ENCODE results near the gene STAT6. TPM values are rescaled to one million over a fixed set of nuclear protein-coding genes. Genes with fewer than 3 reads are reported as not detected.

STAT6 gene
- polyA plus RNA-seq, 2 of the 4 experiments (the other 2 are of a cell fraction) = 58.8 to 59.0 TPM

- TF ChIP-seq TFCP2L1 (CRISPR knock-in tag; IDR thresholded peaks at IDR 0.05) (no peak), POLR2A (IDR thresholded peaks at IDR 0.05; ENCODE audit: low read length) (no peak)
Observed at GRCh38 chr12:57160741-57161140, 49.6 kb upstream of the STAT6 start (continued).

GRCh38 chr12:57160040-57160439 is 48.9 kb upstream of the STAT6 start:
- CTCF ChIA-PET = interaction anchor here (0.8 to 16.2 kb wide), 6 partner anchors 10 to 54 kb away, joined by 3 to 180 read pairs (median 16); no protein-coding TSS in a partner anchor
- WGBS (ENCODE audit: missing lambda C conversion rate) = 78% methylated on average over 4 of the region's 4 CpGs

More at GRCh38 chr12:57160040-57160439, 48.9 kb upstream of the STAT6 start:
- Histone ChIP-seq H3K9me3 (no peaks in the 10 kb centered on the region), H3K4me1 (peaks cover 3% of the 10 kb centered on the region), H3K4me2 (no peak overlapping the region), H3K4me3 (no peak overlapping the region), H3K27ac (no peak overlapping the region)
- no peak for FAIRE-seq
- POLR2A ChIA-PET = interaction anchor here (0.7 kb wide), 1 partner anchor 9 kb away, joined by 3 read pairs; no protein-coding TSS in a partner anchor
- TF ChIP-seq EHF (CRISPR knock-in tag; IDR thresholded peaks at IDR 0.05) = no peak
- no peak for TF ChIP-seq EHMT2 (IDR thresholded peaks at IDR 0.05; ENCODE audit: low read depth)
- no peak for TF ChIP-seq USF2 (IDR thresholded peaks at IDR 0.05)
- TF ChIP-seq ZFP36 (IDR thresholded peaks at IDR 0.05; ENCODE audit: borderline replicate concordance, partially characterized antibody) = no peak
- TF ChIP-seq HES2 (IDR thresholded peaks at IDR 0.05) = no peak
- TF ChIP-seq JUN (IDR thresholded peaks at IDR 0.05) = no peak
- no peak for TF ChIP-seq RNF2 (IDR thresholded peaks at IDR 0.05; ENCODE audit: borderline replicate concordance, low read depth)
- no peak for TF ChIP-seq E2F6 (IDR thresholded peaks at IDR 0.05; ENCODE audit: borderline replicate concordance, low read depth)
- no peak for TF ChIP-seq PBX3 (IDR thresholded peaks at IDR 0.05)
- no peak for TF ChIP-seq RFX5 (IDR thresholded peaks at IDR 0.05)
- no peak for TF ChIP-seq SMC3 (IDR thresholded peaks at IDR 0.05)
- TF ChIP-seq BCL3 (IDR thresholded peaks at IDR 0.05) = no peak
- no peak for TF ChIP-seq POLR2A (IDR thresholded peaks at IDR 0.05; ENCODE audit: low read length)
- no peak for TF ChIP-seq MAZ (IDR thresholded peaks at IDR 0.05; ENCODE audit: borderline replicate concordance, low read depth, low read length)
- no peak for TF ChIP-seq ZNF302 (CRISPR knock-in tag; IDR thresholded peaks at IDR 0.05)
- no peak for TF ChIP-seq ZC3H11A (IDR thresholded peaks at IDR 0.05)
- no peak for TF ChIP-seq MYC (IDR thresholded peaks at IDR 0.05; ENCODE audit: borderline replicate concordance, low read length)
- no peak for TF ChIP-seq BHLHE40 (IDR thresholded peaks at IDR 0.05; ENCODE audit: low read depth, low read length)
- no peak for TF ChIP-seq FOXS1 (CRISPR knock-in tag; IDR thresholded peaks at IDR 0.05)
- no peak for TF ChIP-seq ATOH8 (CRISPR knock-in tag; IDR thresholded peaks at IDR 0.05; ENCODE audit: low read depth)
- no peak for DNase-seq (ENCODE audit: low read depth in 1 of 2, low spot score in 1 of 2)
- ATAC-seq = no peak

Data from A549 (cell line).